ENCODE data around the gene BNC2. TPM values are rescaled to one million over a fixed set of nuclear protein-coding genes. Genes with fewer than 3 reads are reported as not detected.

The BNC2 gene
- total and polyA plus RNA-seq, 4 donors: 0.96 to 23.2 (median 9.7) TPM

DNA sequence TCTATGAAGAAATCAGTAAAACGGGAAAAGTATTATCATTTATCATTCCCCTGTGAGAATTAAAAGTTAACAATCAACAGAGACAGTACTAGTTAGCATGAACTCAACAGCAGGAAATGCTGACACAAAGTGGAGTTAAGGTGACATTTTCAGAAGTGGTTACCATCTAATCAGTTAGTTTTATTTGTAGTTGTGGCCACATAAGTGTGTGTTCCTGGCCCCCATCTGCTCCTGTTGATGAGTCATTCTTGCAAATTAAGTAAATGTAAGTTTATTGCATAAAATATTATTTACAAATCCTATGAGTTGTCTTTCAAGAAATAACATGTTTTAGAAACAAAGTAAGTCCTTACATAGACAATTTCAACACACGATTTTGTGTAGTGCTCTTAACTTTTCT lies 8.9 kb upstream of the BNC2 start:
- H3K9me3 ChIP-seq (ENCODE audit: control insufficient read depth in 4 of 4, insufficient read depth in 3 of 4, low read length in 3 of 4): no peaks in the 10 kb centered on the region
- TF ChIP-seq CTCF (IDR thresholded peaks at IDR 0.05; ENCODE audit: control extremely low read depth, extremely low read depth): no peak
- H3K4me1 ChIP-seq (ENCODE audit: control insufficient read depth in 5 of 5, insufficient read depth in 5 of 5, low read length in 5 of 5): peaks cover 0 to 9% (median 0%) of the 10 kb centered on the region in 5 donors
- H3K9ac ChIP-seq (ENCODE audit: insufficient read depth in 1 of 2, low read length in 2 of 2): no peak overlapping the region
- H3K27ac ChIP-seq (ENCODE audit: low read depth in 1 of 2, low read length in 1 of 2): no peak overlapping the region
- ATAC-seq (ENCODE audit: insufficient read depth, low FRiP score) (no peak), DNase-seq (no peak)
- no peaks in the 10 kb centered on the region for H3K36me3 ChIP-seq (ENCODE audit: control insufficient read depth in 4 of 4, insufficient read depth in 4 of 4, low read length in 4 of 4)
- WGBS, 2 donors: 66 to 82% methylated on average over 2 of the region's 2 CpGs
- no peak overlapping the region for H3K4me3 ChIP-seq
- no peaks in the 10 kb centered on the region for H3K27me3 ChIP-seq (ENCODE audit: control insufficient read depth in 3 of 3, insufficient read depth in 3 of 3, low read length in 2 of 3)

- no peaks in the 10 kb centered on the region for H3K9me3 ChIP-seq (ENCODE audit: control insufficient read depth in 4 of 4, insufficient read depth in 3 of 4, low read length in 3 of 4)
- no peak for ATAC-seq (ENCODE audit: insufficient read depth, low FRiP score)
- WGBS, 2 donors: 87 to 93% methylated on average over 19 of the region's 19 CpGs
- no peaks in the 10 kb centered on the region for H3K27me3 ChIP-seq (ENCODE audit: control insufficient read depth in 3 of 3, insufficient read depth in 3 of 3, low read length in 2 of 3)
- no peak for DNase-seq
- no peaks in the 10 kb centered on the region for H3K36me3 ChIP-seq (ENCODE audit: control insufficient read depth in 4 of 4, insufficient read depth in 4 of 4, low read length in 4 of 4)
- H3K27ac ChIP-seq (ENCODE audit: low read depth in 1 of 2, low read length in 1 of 2): no peak overlapping the region
- TF ChIP-seq CTCF (IDR thresholded peaks at IDR 0.05; ENCODE audit: control extremely low read depth, extremely low read depth): no peak
- no peak overlapping the region for H3K9ac ChIP-seq (ENCODE audit: insufficient read depth in 1 of 2, low read length in 2 of 2)
- no peak overlapping the region for H3K4me3 ChIP-seq
- H3K4me1 ChIP-seq (ENCODE audit: control insufficient read depth in 5 of 5, insufficient read depth in 5 of 5, low read length in 5 of 5): no peaks in the 10 kb centered on the region
These were observed 6.8 kb upstream of the BNC2 start for GRCh38 chr9:16877256-16877655.

DNA sequence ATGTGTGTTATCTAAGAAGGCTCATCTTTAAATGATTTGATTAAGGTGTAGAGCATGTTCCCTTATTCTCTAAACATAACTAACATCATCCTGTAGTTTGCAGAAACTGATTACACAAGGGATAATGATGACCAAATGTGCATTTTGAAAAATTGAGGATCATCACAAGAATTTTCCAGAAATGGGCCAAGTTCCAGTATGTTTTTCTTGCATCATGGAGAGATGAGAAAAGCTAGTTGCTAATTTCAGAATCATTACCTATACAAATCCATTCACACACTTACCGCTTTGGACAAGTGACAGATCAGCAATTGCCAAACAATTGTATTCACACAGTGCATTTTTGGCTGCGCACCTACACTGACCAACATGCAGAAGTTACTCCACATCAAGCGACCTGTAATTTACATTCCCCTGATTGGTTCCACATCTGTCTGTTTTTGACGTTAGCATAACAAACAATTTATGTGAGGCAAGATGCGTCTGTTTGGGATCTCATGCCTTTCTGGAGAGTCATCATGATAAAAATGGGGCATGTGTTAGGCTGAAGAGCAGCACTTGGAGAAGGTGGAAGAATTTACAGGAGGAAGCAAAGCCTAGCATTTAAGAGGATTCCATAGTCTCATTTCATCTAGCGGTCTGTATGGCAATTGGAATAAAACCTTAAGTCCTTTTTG lies 2.8 kb upstream of the BNC2 start:
- peaks cover 0 to 17% (median 0%) of the 10 kb centered on the region in 5 donors for H3K4me1 ChIP-seq (ENCODE audit: control insufficient read depth in 5 of 5, insufficient read depth in 5 of 5, low read length in 5 of 5)
- 82 to 84% methylated on average over 6 of the region's 6 CpGs for WGBS, 2 donors
- peaks cover 0 to 3% (median 0%) of the 10 kb centered on the region in 4 donors for H3K9me3 ChIP-seq (ENCODE audit: control insufficient read depth in 4 of 4, insufficient read depth in 3 of 4, low read length in 3 of 4)
- ATAC-seq (ENCODE audit: insufficient read depth, low FRiP score) (no peak), DNase-seq (no peak)
- no peak for TF ChIP-seq CTCF (IDR thresholded peaks at IDR 0.05; ENCODE audit: control extremely low read depth, extremely low read depth)
- H3K27ac ChIP-seq (ENCODE audit: low read depth in 1 of 2, low read length in 1 of 2): no peak overlapping the region
- no peak overlapping the region for H3K4me3 ChIP-seq
- H3K9ac ChIP-seq (ENCODE audit: insufficient read depth in 1 of 2, low read length in 2 of 2): no peak overlapping the region
- no peaks in the 10 kb centered on the region for H3K36me3 ChIP-seq (ENCODE audit: control insufficient read depth in 4 of 4, insufficient read depth in 4 of 4, low read length in 4 of 4)
- peaks cover 0 to 10% (median 0%) of the 10 kb centered on the region in 3 donors for H3K27me3 ChIP-seq (ENCODE audit: control insufficient read depth in 3 of 3, insufficient read depth in 3 of 3, low read length in 2 of 3)
